ENCODE measurements around the gene IL37.
"Not testable (repeated sequence)": the region's sequence is repeated elsewhere in the genome, so short reads cannot be mapped to it uniquely, and the experiment has no call there.

DNA sequence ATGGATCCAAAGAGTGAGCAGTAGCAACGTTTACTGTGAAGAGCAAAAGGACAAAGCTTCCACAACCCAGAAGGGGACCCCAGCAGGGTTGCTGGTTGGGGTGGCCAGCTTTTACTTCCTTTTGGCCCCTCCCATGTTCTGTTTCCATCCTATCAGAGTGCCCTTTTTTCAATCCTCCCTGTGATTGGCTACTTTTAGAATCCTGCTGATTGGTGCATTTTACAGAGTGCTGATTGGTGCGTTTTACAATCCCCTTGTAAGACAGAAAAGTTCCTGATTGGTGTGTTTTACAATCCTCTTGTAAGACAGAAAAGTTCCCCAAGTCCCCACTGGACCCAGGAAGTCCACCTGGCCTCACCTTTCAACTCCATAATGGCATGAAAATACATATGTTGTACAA is 2.4 kb upstream of the IL37 start:
- not testable (repeated sequence) for TF ChIP-seq CTCF, POLR2A (IDR thresholded peaks at IDR 0.05)

All from lower leg skin (tissue), 3 donors.